IMR-90 (cell line): Measurements from ENCODE around the gene NOM1. TPM values are rescaled to one million over a fixed set of nuclear protein-coding genes. Genes with fewer than 3 reads are reported as not detected.

Experiments used
- ATAC-seq: fragments of 200-7000 bp; cut with Tn5 transposase; 2 replicates; pipeline ENCODE4 v1.9.1; 2020; ENCODE audit warnings: low read depth, mild to moderate bottlenecking, moderate library complexity
- BruUV-seq: library from RNA; stranded (reverse); fragments of 400-500 nt; replicated peaks from 2 replicates; lab custom pipeline; 2021; lab: Mats Ljungman, UMichigan
- CTCF ChIA-PET: fragments of 300-600 bp; formaldehyde crosslinking; extraction: SDS; loops from one replicate; lab custom pipeline; 2021; ENCODE audit warnings: antibody characterized with exemption; lab: Yijun Ruan, JAX
- POLR2A ChIA-PET: fragments of 300-600 bp; sonication (Branson Sonifier 250); formaldehyde crosslinking; loops from one replicate; lab custom pipeline; 2022; ENCODE audit warnings: antibody characterized with exemption; ENCODE audit not compliant: unreplicated experiment; lab: Charles Lee
- DNase-seq: peaks from one replicate; pipeline ENCODE4 v3.0.0; 2013
- H2AFZ ChIP-seq: replicated peaks from 2 replicates; pipeline ENCODE3; 2013; ENCODE audit warnings: low read length, mild to moderate bottlenecking; ENCODE audit not compliant: poor library complexity
- H2AK5ac ChIP-seq: 2 replicates; pipeline ENCODE4 v1.6.1; 2013; ENCODE audit warnings: low read depth, low read length, inconsistent platforms
- H2AK9ac ChIP-seq: replicated peaks from 2 replicates; pipeline ENCODE3; 2013; ENCODE audit warnings: mild to moderate bottlenecking, low read depth, low read length, moderate library complexity; ENCODE audit not compliant: poor library complexity
- H2BK120ac ChIP-seq: 2 replicates; pipeline ENCODE4 v1.6.1; 2013; ENCODE audit warnings: low read depth, low read length, inconsistent platforms
- H2BK15ac ChIP-seq: 3 replicates; pipeline ENCODE4 v1.6.1; 2013; ENCODE audit warnings: low read depth, low read length, inconsistent platforms
- H2BK20ac ChIP-seq: 2 replicates; pipeline ENCODE4 v1.6.1; 2013; ENCODE audit warnings: low read depth, mild to moderate bottlenecking, inconsistent platforms, low read length, moderate library complexity
- H2BK5ac ChIP-seq: 2 replicates; pipeline ENCODE4 v1.6.1; 2013; ENCODE audit warnings: mild to moderate bottlenecking, low read depth, low read length, inconsistent platforms; ENCODE audit not compliant: poor library complexity, severe bottlenecking
- H3K14ac ChIP-seq: replicated peaks from 2 replicates; pipeline ENCODE4 v1.6.1; 2013; ENCODE audit warnings: low read depth, low read length, inconsistent platforms
- H3K18ac ChIP-seq: 2 replicates; pipeline ENCODE4 v1.6.1; 2013; ENCODE audit warnings: low read depth, low read length, control low read depth
- H3K23ac ChIP-seq: 2 replicates; pipeline ENCODE4 v1.6.1; 2013; ENCODE audit warnings: low read depth, low read length, inconsistent platforms
- H3K27ac ChIP-seq: 2 replicates; pipeline ENCODE4 v1.5.1; 2013; ENCODE audit warnings: mild to moderate bottlenecking, control low read depth, low read length; ENCODE audit not compliant: insufficient read depth
- H3K27me3 ChIP-seq: 2 replicates; pipeline ENCODE4 v1.6.1; 2013; ENCODE audit warnings: low read length; ENCODE audit not compliant: control insufficient read depth, insufficient read depth
- H3K36me3 ChIP-seq: 2 replicates; pipeline ENCODE4 v1.6.1; 2013; ENCODE audit warnings: low read length, mixed read lengths; ENCODE audit not compliant: control insufficient read depth, insufficient read depth
- H3K4ac ChIP-seq: 2 replicates; pipeline ENCODE4 v1.6.1; 2013; ENCODE audit warnings: low read depth, low read length, inconsistent platforms
- H3K4me1 ChIP-seq: 2 replicates; pipeline ENCODE4 v1.6.1; 2013; ENCODE audit warnings: low read length, mixed read lengths; ENCODE audit not compliant: control insufficient read depth, insufficient read depth
- H3K4me2 ChIP-seq: 2 replicates; pipeline ENCODE4 v1.6.1; 2013; ENCODE audit warnings: low read depth, mild to moderate bottlenecking, control low read depth, low read length, moderate library complexity
- H3K4me3 ChIP-seq: 2 replicates; pipeline ENCODE4 v1.5.1; 2013; ENCODE audit warnings: low read depth, mild to moderate bottlenecking, control low read depth, low read length, moderate library complexity; ENCODE audit not compliant: insufficient read depth
- H3K56ac ChIP-seq: 2 replicates; pipeline ENCODE4 v1.6.1; 2013; ENCODE audit warnings: low read length, inconsistent platforms; ENCODE audit not compliant: insufficient read depth; ENCODE audit errors: extremely low read depth
- H3K79me1 ChIP-seq, 2 experiments: 2 replicates each; pipeline ENCODE4 v1.6.1; 2013; ENCODE audit warnings: low read length in 2 of 2, inconsistent platforms in 1 of 2, low read depth in 1 of 2
- H3K9ac ChIP-seq: 2 replicates; pipeline ENCODE4 v1.6.1; 2013; ENCODE audit warnings: low read depth, low read length, control low read depth
- H3K9me1 ChIP-seq: 2 replicates; pipeline ENCODE4 v1.6.1; 2013; ENCODE audit warnings: low read length, inconsistent platforms; ENCODE audit not compliant: insufficient read depth
- H3K9me3 ChIP-seq: 2 replicates; pipeline ENCODE4 v1.6.1; 2013; ENCODE audit warnings: low read length; ENCODE audit not compliant: control insufficient read depth, insufficient read depth
- H4K20me1 ChIP-seq: 2 replicates; pipeline ENCODE4 v1.6.1; 2013; ENCODE audit warnings: low read length, inconsistent platforms; ENCODE audit not compliant: insufficient read depth
- H4K5ac ChIP-seq: 2 replicates; pipeline ENCODE4 v1.6.1; 2013; ENCODE audit warnings: mild to moderate bottlenecking, low read depth, low read length, control low read depth
- H4K8ac ChIP-seq, 2 experiments: 2 replicates each; pipeline ENCODE4 v1.6.1; 2013; ENCODE audit warnings: low read depth in 2 of 2, low read length in 2 of 2, control low read depth in 1 of 2, inconsistent platforms in 1 of 2
- H4K91ac ChIP-seq: 2 replicates; pipeline ENCODE4 v1.6.1; 2013; ENCODE audit warnings: low read depth, low read length, inconsistent platforms; ENCODE audit not compliant: insufficient read depth
- BHLHE40 ChIP-seq: fragments of 150-350 bp; IDR thresholded peaks from 2 replicates; pipeline ENCODE4 v1.6.1; 2016; ENCODE audit warnings: mild to moderate bottlenecking, low read depth, low read length
- CEBPB ChIP-seq: IDR thresholded peaks from 2 replicates; pipeline ENCODE4 v1.6.1; 2012; ENCODE audit warnings: low read depth, low read length, improper control_type of control experiment
- CHD1 ChIP-seq: IDR thresholded peaks from 2 replicates; pipeline ENCODE4 v1.6.1; 2012; ENCODE audit warnings: low read depth, low read length, improper control_type of control experiment
- ELK1 ChIP-seq: fragments of 150-350 bp; IDR thresholded peaks from 2 replicates; pipeline ENCODE4 v1.6.1; 2016; ENCODE audit warnings: low read depth, mild to moderate bottlenecking, low read length, moderate library complexity, borderline replicate concordance
- FOS ChIP-seq: fragments of 150-350 bp; IDR thresholded peaks from 2 replicates; pipeline ENCODE4 v1.6.1; 2016; ENCODE audit warnings: low read depth, low read length
- MAZ ChIP-seq: IDR thresholded peaks from 2 replicates; pipeline ENCODE4 v1.6.1; 2012; ENCODE audit warnings: low read depth, mild to moderate bottlenecking, low read length, improper control_type of control experiment, moderate library complexity, borderline replicate concordance
- MXI1 ChIP-seq: IDR thresholded peaks from 2 replicates; pipeline ENCODE4 v1.6.1; 2012; ENCODE audit warnings: low read depth, mild to moderate bottlenecking, low read length, moderate library complexity, borderline replicate concordance
- NFE2L2 ChIP-seq: fragments of 150-350 bp; IDR thresholded peaks from 2 replicates; pipeline ENCODE4 v1.6.1; 2016; ENCODE audit warnings: low read depth, mild to moderate bottlenecking, low read length
- POLR2A ChIP-seq: IDR thresholded peaks from 2 replicates; pipeline ENCODE4 v1.6.1; 2012; ENCODE audit warnings: mild to moderate bottlenecking, low read depth, low read length
- RAD21 ChIP-seq: IDR thresholded peaks from 2 replicates; pipeline ENCODE4 v1.6.1; 2012; ENCODE audit warnings: low read length, improper control_type of control experiment
- RCOR1 ChIP-seq: IDR thresholded peaks from 2 replicates; pipeline ENCODE4 v1.6.1; 2012; ENCODE audit warnings: mild to moderate bottlenecking, low read length, improper control_type of control experiment; ENCODE audit not compliant: insufficient replicate concordance
- RFX5 ChIP-seq: IDR thresholded peaks from 2 replicates; pipeline ENCODE4 v1.8.0; 2012; ENCODE audit warnings: low read depth, mild to moderate bottlenecking, low read length, moderate library complexity
- SMC3 ChIP-seq: fragments of 150-350 bp; IDR thresholded peaks from 2 replicates; pipeline ENCODE4 v1.6.1; 2016; ENCODE audit warnings: low read depth, mild to moderate bottlenecking, antibody characterized with exemption, low read length, moderate library complexity
- WGBS, 2 experiments: methylation state at CpG; one replicate each; pipeline versions ENCODE4 v1.1.5 to v1.1.7; 2013; ENCODE audit warnings: missing lambda C conversion rate in 2 of 2; ENCODE audit not compliant: insufficient read length in 1 of 2; ENCODE audit errors: extremely low coverage in 2 of 2; 5-methylcytosine and 5-hydroxymethylcytosine counted together
- dilution Hi-C: fragments of 300-500 bp; cut with HindIII; formaldehyde crosslinking; loops from one replicate; pipeline ENCODE4 v1.14.3; 2018; ENCODE audit warnings: low sequenced_read_pairs; ENCODE audit not compliant: unreplicated experiment
- in situ Hi-C: fragments of 300-500 bp; cut with MboI; formaldehyde crosslinking; loops from 3 replicates; pipeline ENCODE4 v1.14.3; 2019; ENCODE audit warnings: low sequenced_read_pairs, inconsistent platforms, mixed read lengths
- intact Hi-C: fragments of 100-400 bp; cut with micrococcal nuclease; formaldehyde crosslinking; loops from 2 replicates; pipeline ENCODE4 v1.10.0; 2022
- polyA plus RNA-seq, 3 experiments: library from polyadenylated mRNA; depleted of rRNA; stranded (reverse); fragments of >200 nt; gene quantifications; 2 replicates each; pipeline ENCODE4 v1.2.3, GENCODE V29; 2012; ENCODE audit warnings: low replicate concordance in 1 of 3
- total RNA-seq: library from RNA; depleted of rRNA; stranded (reverse); fragments of >200 nt; gene quantifications from 2 replicates; pipeline ENCODE4 v1.2.3, GENCODE V29; 2012
- TF ChIP-seq, protein P1 (sequence below): conservative IDR thresholded peaks from 2 replicates; pipeline ENCODE4 v1.5.1; 2012; ENCODE audit warnings: mild to moderate bottlenecking, low read depth, low read length, improper control_type of control experiment
- TF ChIP-seq, protein P2 (sequence below): fragments of 150-350 bp; IDR thresholded peaks from 2 replicates; pipeline ENCODE4 v1.6.1; 2017; ENCODE audit warnings: mild to moderate bottlenecking, antibody characterized with exemption, low read length, low read depth

Gene NOM1
- total and polyA plus RNA-seq, 2 of the 4 experiments (the other 2 are of a cell fraction): 15.3 to 15.4 TPM

GRCh38 chr7:157001920-157002818 is 52.7 kb downstream of the NOM1 start:
- Histone ChIP-seq H3K18ac (no peak overlapping the region), H2BK5ac (no peak overlapping the region), H4K20me1 (no peaks in the 10 kb centered on the region; the same call in 1 of the 2 replicates), H3K23ac (no peak overlapping the region), H2BK20ac (no peak overlapping the region), H2AK9ac (no peak overlapping the region), H2BK15ac (no peak overlapping the region), H3K4me3 (no peak overlapping the region), H4K91ac (no peak overlapping the region), H3K56ac (no peak overlapping the region), H3K9ac (no peak overlapping the region), H2BK120ac (no peak overlapping the region), H3K14ac (no peak overlapping the region), H4K5ac (no peak overlapping the region), H3K9me3 (peaks cover 13% of the 10 kb centered on the region), H4K8ac (no peak overlapping the region), H3K27me3 (peaks cover 94% of the 10 kb centered on the region), H3K4me1 (no peaks in the 10 kb centered on the region), H2AK5ac (no peak overlapping the region), H2AFZ (no peak overlapping the region), H3K4me2 (no peak overlapping the region), H3K36me3 (no peaks in the 10 kb centered on the region), H3K9me1 (no peaks in the 10 kb centered on the region), H3K4ac (no peak overlapping the region), H3K79me1 (no peaks in the 10 kb centered on the region), H3K27ac (no peak overlapping the region)
- dilution Hi-C loops (no loop called here), intact Hi-C loops (no loop called here), in situ Hi-C loops (no loop called here)
- ATAC-seq (no peak), DNase-seq (no peak)
- no TSS peak for BruUV-seq
- POLR2A ChIA-PET: no interaction called here
- TF ChIP-seq NFE2L2 (no peak), ELK1 (no peak), MAZ (no peak), RFX5 (no peak), POLR2A (no peak), RAD21 (no peak), CEBPB (no peak), BHLHE40 (no peak), FOS (no peak), SMC3 (no peak), MXI1 (no peak), RCOR1 (no peak), CHD1 (no peak)
- TF ChIP-seq, protein P1, sequence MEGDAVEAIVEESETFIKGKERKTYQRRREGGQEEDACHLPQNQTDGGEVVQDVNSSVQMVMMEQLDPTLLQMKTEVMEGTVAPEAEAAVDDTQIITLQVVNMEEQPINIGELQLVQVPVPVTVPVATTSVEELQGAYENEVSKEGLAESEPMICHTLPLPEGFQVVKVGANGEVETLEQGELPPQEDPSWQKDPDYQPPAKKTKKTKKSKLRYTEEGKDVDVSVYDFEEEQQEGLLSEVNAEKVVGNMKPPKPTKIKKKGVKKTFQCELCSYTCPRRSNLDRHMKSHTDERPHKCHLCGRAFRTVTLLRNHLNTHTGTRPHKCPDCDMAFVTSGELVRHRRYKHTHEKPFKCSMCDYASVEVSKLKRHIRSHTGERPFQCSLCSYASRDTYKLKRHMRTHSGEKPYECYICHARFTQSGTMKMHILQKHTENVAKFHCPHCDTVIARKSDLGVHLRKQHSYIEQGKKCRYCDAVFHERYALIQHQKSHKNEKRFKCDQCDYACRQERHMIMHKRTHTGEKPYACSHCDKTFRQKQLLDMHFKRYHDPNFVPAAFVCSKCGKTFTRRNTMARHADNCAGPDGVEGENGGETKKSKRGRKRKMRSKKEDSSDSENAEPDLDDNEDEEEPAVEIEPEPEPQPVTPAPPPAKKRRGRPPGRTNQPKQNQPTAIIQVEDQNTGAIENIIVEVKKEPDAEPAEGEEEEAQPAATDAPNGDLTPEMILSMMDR: no peak
- TF ChIP-seq, protein P2, sequence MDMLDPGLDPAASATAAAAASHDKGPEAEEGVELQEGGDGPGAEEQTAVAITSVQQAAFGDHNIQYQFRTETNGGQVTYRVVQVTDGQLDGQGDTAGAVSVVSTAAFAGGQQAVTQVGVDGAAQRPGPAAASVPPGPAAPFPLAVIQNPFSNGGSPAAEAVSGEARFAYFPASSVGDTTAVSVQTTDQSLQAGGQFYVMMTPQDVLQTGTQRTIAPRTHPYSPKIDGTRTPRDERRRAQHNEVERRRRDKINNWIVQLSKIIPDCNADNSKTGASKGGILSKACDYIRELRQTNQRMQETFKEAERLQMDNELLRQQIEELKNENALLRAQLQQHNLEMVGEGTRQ: no peak
- CTCF ChIA-PET: no interaction called here
- 0% methylated on average over 4 of the region's 32 CpGs; no CpG with 5 or more reads in 1 of the 2 experiments for WGBS, 2 experiments
